H9 (cell line): ENCODE measurements around the gene RAI1. TPM values are rescaled to one million over a fixed set of nuclear protein-coding genes. Genes with fewer than 3 reads are reported as not detected.

ENCODE experiments used
- DNase-seq: peaks from one replicate; pipeline ENCODE4 v3.0.0-alpha.2; 2017
- H2AFZ ChIP-seq: one replicate; pipeline ENCODE4 v1.6.1; 2013; ENCODE audit warnings: mild to moderate bottlenecking, low read length, control low read depth, moderate library complexity
- H2AK5ac ChIP-seq: 2 replicates; pipeline ENCODE4 v1.6.1; 2013; ENCODE audit warnings: low read length, control low read depth, mixed read lengths; ENCODE audit not compliant: insufficient read length
- H2BK120ac ChIP-seq: one replicate; pipeline ENCODE4 v1.6.1; 2013; ENCODE audit warnings: low read depth, mild to moderate bottlenecking, low read length, control low read depth, inconsistent platforms; ENCODE audit not compliant: poor library complexity, severe bottlenecking
- H2BK12ac ChIP-seq: 2 replicates; pipeline ENCODE4 v1.6.1; 2013; ENCODE audit warnings: low read length, control low read depth, mixed read lengths, low read depth; ENCODE audit not compliant: insufficient read length
- H2BK15ac ChIP-seq: 2 replicates; pipeline ENCODE4 v1.6.1; 2013; ENCODE audit warnings: low read depth, low read length, control low read depth
- H2BK20ac ChIP-seq: one replicate; pipeline ENCODE4 v1.6.1; 2013; ENCODE audit warnings: low read depth, mild to moderate bottlenecking, low read length, control low read depth, inconsistent platforms; ENCODE audit not compliant: poor library complexity, severe bottlenecking
- H2BK5ac ChIP-seq: 2 replicates; pipeline ENCODE4 v1.6.1; 2013; ENCODE audit warnings: low read length, control low read depth, mixed read lengths; ENCODE audit not compliant: insufficient read length
- H3K14ac ChIP-seq: 2 replicates; pipeline ENCODE4 v1.6.1; 2013; ENCODE audit warnings: low read length, control low read depth; ENCODE audit not compliant: insufficient read depth
- H3K18ac ChIP-seq: 2 replicates; pipeline ENCODE4 v1.6.1; 2013; ENCODE audit warnings: low read depth, mild to moderate bottlenecking, mixed read lengths, low read length, control low read depth; ENCODE audit not compliant: insufficient read length
- H3K23ac ChIP-seq: 2 replicates; pipeline ENCODE4 v1.6.1; 2013; ENCODE audit warnings: low read length, control low read depth, mixed read lengths, low read depth; ENCODE audit not compliant: insufficient read length
- H3K23me2 ChIP-seq: 2 replicates; pipeline ENCODE4 v1.6.1; 2013; ENCODE audit warnings: low read depth, mild to moderate bottlenecking, mixed read lengths, low read length, control low read depth; ENCODE audit not compliant: insufficient read length, poor library complexity, severe bottlenecking
- H3K27ac ChIP-seq: 2 replicates; pipeline ENCODE4 v1.5.1; 2013; ENCODE audit warnings: low read length, control low read depth, mixed read lengths, low read depth; ENCODE audit not compliant: insufficient read length
- H3K27me3 ChIP-seq: 2 replicates; pipeline ENCODE4 v1.6.1; 2013; ENCODE audit warnings: low read length, control low read depth, inconsistent platforms; ENCODE audit not compliant: insufficient read depth
- H3K4ac ChIP-seq: 2 replicates; pipeline ENCODE4 v1.6.1; 2013; ENCODE audit warnings: low read depth, mild to moderate bottlenecking, control low read depth, inconsistent platforms, low read length, moderate library complexity
- H3K4me1 ChIP-seq: 2 replicates; pipeline ENCODE4 v1.6.1; 2013; ENCODE audit warnings: low read length, control low read depth, inconsistent platforms; ENCODE audit not compliant: insufficient read depth
- H3K4me2 ChIP-seq: 2 replicates; pipeline ENCODE4 v1.6.1; 2013; ENCODE audit warnings: low read length, control low read depth, mixed read lengths; ENCODE audit not compliant: insufficient read length, insufficient read depth
- H3K56ac ChIP-seq: 2 replicates; pipeline ENCODE4 v1.6.1; 2013; ENCODE audit warnings: low read depth, mild to moderate bottlenecking, mixed read lengths, low read length, control low read depth; ENCODE audit not compliant: insufficient read length
- H3K79me1 ChIP-seq: 2 replicates; pipeline ENCODE4 v1.6.1; 2013; ENCODE audit warnings: low read depth, mild to moderate bottlenecking, moderate library complexity, low read length, control low read depth, inconsistent platforms; ENCODE audit not compliant: insufficient read depth, poor library complexity, severe bottlenecking
- H3K79me2 ChIP-seq: 2 replicates; pipeline ENCODE4 v1.6.1; 2013; ENCODE audit warnings: low read length, control low read depth, inconsistent platforms; ENCODE audit not compliant: insufficient read depth
- H3K9ac ChIP-seq: 2 replicates; pipeline ENCODE4 v1.6.1; 2013; ENCODE audit warnings: low read length, control low read depth, mixed read lengths; ENCODE audit not compliant: insufficient read length; ENCODE audit errors: extremely low read depth
- H3K9me3 ChIP-seq: one replicate; pipeline ENCODE4 v1.6.1; 2013; ENCODE audit warnings: low read depth, low read length, inconsistent platforms; ENCODE audit not compliant: control insufficient read depth
- H3T11ph ChIP-seq: one replicate; pipeline ENCODE4 v1.6.1; 2013; ENCODE audit warnings: mild to moderate bottlenecking, low read length, control low read depth, inconsistent platforms
- H4K20me1 ChIP-seq: one replicate; pipeline ENCODE4 v1.6.1; 2013; ENCODE audit not compliant: control insufficient read depth, insufficient read length, insufficient read depth
- H4K5ac ChIP-seq: 2 replicates; pipeline ENCODE4 v1.6.1; 2013; ENCODE audit warnings: low read depth, mild to moderate bottlenecking, mixed read lengths, low read length, control low read depth; ENCODE audit not compliant: insufficient read length
- H4K8ac ChIP-seq: replicated peaks from 2 replicates; pipeline ENCODE4 v1.6.1; 2013; ENCODE audit warnings: low read length, control low read depth, mixed read lengths, low read depth; ENCODE audit not compliant: insufficient read length
- H4K91ac ChIP-seq: 2 replicates; pipeline ENCODE4 v1.6.1; 2013; ENCODE audit warnings: low read depth, mild to moderate bottlenecking, moderate library complexity, mixed read lengths, low read length, control low read depth; ENCODE audit not compliant: insufficient read length
- H3K27ac Mint-ChIP-seq, 3 experiments: 2 replicates in 2 of 3; 3 replicates in 1 of 3; pipeline ENCODE4 v1.8.0; 2020 to 2021; ENCODE audit warnings: mixed read lengths in 3 of 3, mild to moderate bottlenecking in 1 of 3, moderate library complexity in 1 of 3
- H3K27me3 Mint-ChIP-seq: 2 replicates; pipeline ENCODE4 v1.8.0; 2021; ENCODE audit warnings: low read depth, mild to moderate bottlenecking, moderate library complexity, mixed read lengths
- H3K36me3 Mint-ChIP-seq, 3 experiments: 2 replicates in 2 of 3; 3 replicates in 1 of 3; pipeline ENCODE4 v1.8.0; 2020 to 2021; ENCODE audit warnings: low read depth in 3 of 3, mixed read lengths in 3 of 3; ENCODE audit not compliant: insufficient read depth in 1 of 3
- H3K4me1 Mint-ChIP-seq, 2 experiments: 2 replicates each; pipeline ENCODE4 v1.8.0; 2020; ENCODE audit warnings: mixed read lengths in 2 of 2
- H3K4me3 Mint-ChIP-seq, 2 experiments: 2 replicates in 1 of 2; 3 replicates in 1 of 2; pipeline ENCODE4 v1.8.0; 2020 to 2021; ENCODE audit warnings: mild to moderate bottlenecking in 2 of 2, mixed read lengths in 2 of 2, moderate library complexity in 1 of 2
- H3K9me3 Mint-ChIP-seq, 2 experiments: 2 replicates in 1 of 2; 3 replicates in 1 of 2; pipeline ENCODE4 v1.8.0; 2020; ENCODE audit warnings: mild to moderate bottlenecking in 2 of 2, mixed read lengths in 2 of 2, moderate library complexity in 1 of 2
- WGBS: extraction: QIAGEN DNeasy Blood & Tissue Kit; methylation state at CpG from one replicate; pipeline ENCODE4 v1.1.7; 2013; ENCODE audit warnings: missing lambda C conversion rate, low lambda C conversion rate, mixed read lengths; ENCODE audit not compliant: insufficient read length; ENCODE audit errors: extremely low coverage; 5-methylcytosine and 5-hydroxymethylcytosine counted together
- total RNA-seq: library from RNA; stranded (reverse); gene quantifications from 2 replicates; pipeline ENCODE4 v1.2.1, GENCODE V29; 2021
- TF ChIP-seq, protein P1 (sequence below): fragments of 200-600 bp; sonication (generic); conservative IDR thresholded peaks from 3 replicates; pipeline ENCODE4 v1.8.0; 2021; ENCODE audit warnings: antibody characterized with exemption, mild to moderate bottlenecking

The RAI1 gene
- total RNA-seq, 1 experiment from 2014 or later, result 1.5 TPM

DNA sequence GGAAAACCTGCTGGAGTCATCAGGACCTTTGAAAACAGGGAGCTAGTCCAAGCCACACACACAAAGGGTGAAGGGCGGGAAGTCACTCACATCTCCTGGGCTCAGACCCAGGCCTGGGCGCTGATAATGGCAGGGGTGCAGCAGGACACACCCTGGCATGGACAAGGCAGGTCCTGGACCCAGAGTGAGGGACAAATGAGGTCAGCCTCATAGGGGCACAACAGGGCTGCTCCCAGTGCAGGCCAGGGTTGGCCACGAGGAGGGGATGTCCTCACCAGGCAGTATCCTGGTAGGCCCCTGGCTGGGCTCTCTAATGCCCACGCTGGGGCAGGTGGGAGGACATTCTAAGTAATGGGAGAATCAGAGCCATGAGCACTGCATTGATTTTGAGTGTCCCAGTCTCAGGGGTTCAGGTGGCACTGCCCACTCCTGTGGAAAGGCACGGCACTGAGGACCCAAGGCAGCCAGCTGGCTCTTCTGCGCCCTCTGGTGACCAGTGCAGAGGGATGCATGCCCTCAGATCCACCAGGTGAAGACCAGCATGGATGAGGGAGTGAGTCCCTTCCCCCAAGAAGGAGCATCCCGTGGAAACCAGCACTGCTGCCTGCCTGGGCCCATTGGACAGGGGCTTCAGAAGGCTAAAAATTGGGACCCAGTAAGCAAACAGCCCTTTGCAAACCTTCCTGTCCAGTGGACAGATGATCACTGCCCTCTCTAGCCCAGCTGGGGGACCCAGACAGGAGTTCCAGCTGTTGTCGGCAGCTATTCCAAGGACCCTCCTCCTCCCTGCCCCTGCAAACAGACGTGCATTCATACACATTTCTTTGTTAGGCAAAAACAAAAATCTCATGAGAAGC is 178.9 kb downstream of the RAI1 start:
- Histone ChIP-seq H3K4me1 (no peaks in the 10 kb centered on the region), H4K20me1 (no peaks in the 10 kb centered on the region), H3K9ac (no peak overlapping the region), H3K23me2 (no peaks in the 10 kb centered on the region), H4K91ac (no peak overlapping the region), H3K56ac (no peak overlapping the region), H3K79me1 (no peaks in the 10 kb centered on the region), H2BK15ac (no peak overlapping the region; the same call in 1 of the 2 replicates), H4K5ac (no peak overlapping the region), H2AK5ac (no peak overlapping the region), H3T11ph (no peak overlapping the region), H4K8ac (no peak overlapping the region), H3K27ac (no peak overlapping the region), H2BK12ac (no peak overlapping the region), H2AFZ (no peak overlapping the region), H3K79me2 (no peaks in the 10 kb centered on the region), H3K9me3 (no peaks in the 10 kb centered on the region), H3K27me3 (no peaks in the 10 kb centered on the region), H3K18ac (no peak overlapping the region), H3K4me2 (no peak overlapping the region), H3K4ac (no peak overlapping the region), H2BK120ac (no peak overlapping the region), H2BK20ac (no peak overlapping the region), H3K23ac (no peak overlapping the region), H2BK5ac (no peak overlapping the region), H3K14ac (no peak overlapping the region)
- no peaks in the 10 kb centered on the region for H3K36me3 Mint-ChIP-seq
- H3K4me1 Mint-ChIP-seq, result peaks cover 11 to 13% of the 10 kb centered on the region in 2 experiments
- H3K4me3 Mint-ChIP-seq, result no peak overlapping the region; a peak in 1 of 5 replicates
- no peak overlapping the region; a peak in 1 of 7 replicates for H3K27ac Mint-ChIP-seq
- peaks cover 2% of the 10 kb centered on the region for H3K27me3 Mint-ChIP-seq
- DNase-seq, result peak; percentile 82
- no peaks in the 10 kb centered on the region for H3K9me3 Mint-ChIP-seq
- TF ChIP-seq, protein P1, sequence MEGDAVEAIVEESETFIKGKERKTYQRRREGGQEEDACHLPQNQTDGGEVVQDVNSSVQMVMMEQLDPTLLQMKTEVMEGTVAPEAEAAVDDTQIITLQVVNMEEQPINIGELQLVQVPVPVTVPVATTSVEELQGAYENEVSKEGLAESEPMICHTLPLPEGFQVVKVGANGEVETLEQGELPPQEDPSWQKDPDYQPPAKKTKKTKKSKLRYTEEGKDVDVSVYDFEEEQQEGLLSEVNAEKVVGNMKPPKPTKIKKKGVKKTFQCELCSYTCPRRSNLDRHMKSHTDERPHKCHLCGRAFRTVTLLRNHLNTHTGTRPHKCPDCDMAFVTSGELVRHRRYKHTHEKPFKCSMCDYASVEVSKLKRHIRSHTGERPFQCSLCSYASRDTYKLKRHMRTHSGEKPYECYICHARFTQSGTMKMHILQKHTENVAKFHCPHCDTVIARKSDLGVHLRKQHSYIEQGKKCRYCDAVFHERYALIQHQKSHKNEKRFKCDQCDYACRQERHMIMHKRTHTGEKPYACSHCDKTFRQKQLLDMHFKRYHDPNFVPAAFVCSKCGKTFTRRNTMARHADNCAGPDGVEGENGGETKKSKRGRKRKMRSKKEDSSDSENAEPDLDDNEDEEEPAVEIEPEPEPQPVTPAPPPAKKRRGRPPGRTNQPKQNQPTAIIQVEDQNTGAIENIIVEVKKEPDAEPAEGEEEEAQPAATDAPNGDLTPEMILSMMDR, result peak; percentile 99
- WGBS, result no CpG with 5 or more reads among the region's 9 CpGs
